GM12878 (cell line): ENCODE results near the gene CCNL2. TPM values are rescaled to one million over a fixed set of nuclear protein-coding genes. Genes with fewer than 3 reads are reported as not detected.
A peak's percentile ranks its signal among the peaks of the same experiment; 100 is the strongest.

Experiments used
- RELA ChIP-seq: fragments of 450-650 bp; IDR thresholded peaks from 2 replicates; pipeline ENCODE4 v1.8.0; 2014; ENCODE audit warnings: borderline replicate concordance; ENCODE audit not compliant: partially characterized antibody
- SREBF2 ChIP-seq: IDR thresholded peaks from 2 replicates; pipeline ENCODE4 v1.6.1; 2012; ENCODE audit warnings: mild to moderate bottlenecking, low read length
- YY1 ChIP-seq: IDR thresholded peaks from 2 replicates; pipeline ENCODE4 v1.6.1; 2011; ENCODE audit warnings: low read depth, mild to moderate bottlenecking, low read length
- ZNF207 ChIP-seq: fragments of 450-650 bp; IDR thresholded peaks from 2 replicates; pipeline ENCODE4 v1.6.1; 2014; ENCODE audit warnings: antibody characterized with exemption, mild to moderate bottlenecking, borderline replicate concordance
- polyA plus RNA-seq, 11 experiments: library from polyadenylated mRNA; depleted of rRNA in 4 of 11; unstranded in 6 of 11; stranded (reverse) in 5 of 11; fragments of >200 nt; fragmentation: Nextera tagmentation in 4 of 11; fragmentation: Illumina TruSeq in 1 of 11; extraction: Ambion mirVana in 4 of 11; extraction: Trizol in 1 of 11; gene quantifications; 1 replicate in 1 of 11; 2 replicates in 10 of 11; pipeline versions ENCODE4 v1.2.1 to v1.2.3, GENCODE V29; 2011 to 2016; ENCODE audit warnings: inconsistent platforms in 2 of 11, missing spikeins in 2 of 11, low read depth in 1 of 11
- total RNA-seq, 4 experiments: library from RNA; depleted of rRNA in 3 of 4; stranded (reverse); fragments of >200 nt in 3 of 4; fragmentation: Illumina TruSeq in 1 of 4; extraction: Trizol in 1 of 4; gene quantifications; 2 replicates each; pipeline versions ENCODE4 v1.2.1 to v1.2.3, GENCODE V29; 2013 to 2021
- TF ChIP-seq, protein P1 (sequence below): fragments of 450-650 bp; IDR thresholded peaks from 2 replicates; pipeline ENCODE4 v1.6.1; 2017; ENCODE audit warnings: mild to moderate bottlenecking, moderate library complexity
- TF ChIP-seq, protein P2 (sequence below): fragments of 450-650 bp; IDR thresholded peaks from 2 replicates; pipeline ENCODE4 v1.6.1; 2016; ENCODE audit warnings: mild to moderate bottlenecking
- TF ChIP-seq, protein P3 (sequence below): fragments of 450-650 bp; IDR thresholded peaks from 2 replicates; pipeline ENCODE4 v1.6.1; 2017; ENCODE audit warnings: mild to moderate bottlenecking, moderate library complexity
- TF ChIP-seq, protein P4 (sequence below): fragments of 450-650 bp; IDR thresholded peaks from 2 replicates; pipeline ENCODE4 v1.6.1; 2016; ENCODE audit warnings: mild to moderate bottlenecking
- TF ChIP-seq, protein P5 (sequence below): IDR thresholded peaks from 2 replicates; pipeline ENCODE4 v1.6.1; 2012; ENCODE audit warnings: low read length, inconsistent platforms

CCNL2 gene
- total and polyA plus RNA-seq, 10 of the 15 experiments (the other 5 are each of a cell fraction or from before 2014, with no cell fraction given) = 2.1 to 143 (median 101) TPM

DNA sequence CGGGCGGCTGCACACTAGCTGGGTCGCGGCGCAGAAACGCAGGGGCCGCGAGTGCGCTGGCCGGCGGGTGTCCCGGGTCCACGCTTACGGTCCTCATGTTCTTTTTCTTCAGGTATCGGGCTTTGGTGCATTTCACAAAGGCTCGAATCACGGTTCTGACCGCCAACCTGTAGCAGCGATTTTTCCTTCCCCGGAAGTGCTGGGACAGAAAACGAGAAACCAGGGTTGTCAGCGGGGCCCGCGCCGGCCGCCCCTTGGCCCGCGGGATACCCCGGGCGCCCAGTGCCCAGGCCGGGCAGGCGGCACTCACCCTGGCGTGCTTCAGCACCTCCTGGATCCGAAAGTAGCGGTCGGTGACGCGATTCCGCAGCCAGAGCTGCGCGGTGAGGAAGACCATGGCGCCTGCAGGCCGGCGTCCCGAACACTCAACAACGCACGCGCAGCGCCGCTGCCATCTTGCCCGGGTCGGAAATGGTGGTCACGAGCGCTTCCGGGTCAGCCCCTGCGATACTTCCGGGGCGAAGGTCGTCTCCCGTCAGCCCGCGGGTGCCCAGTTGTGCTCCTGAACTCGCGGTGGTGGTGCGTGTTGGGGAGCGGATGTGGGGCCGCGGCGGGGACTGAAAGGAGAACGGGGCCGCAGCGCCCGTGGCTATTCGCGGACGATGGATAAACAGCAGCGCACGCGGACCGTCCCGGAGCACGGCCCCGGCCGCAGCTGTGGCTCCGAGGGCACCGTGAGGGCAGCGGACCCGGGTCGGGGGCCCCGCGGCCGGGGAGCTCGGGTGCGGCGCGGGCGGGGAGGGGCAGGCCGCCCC, 7.9 kb upstream of the CCNL2 start, which contains the start of gene MRPL20 (continued):
- TF ChIP-seq, protein P1, sequence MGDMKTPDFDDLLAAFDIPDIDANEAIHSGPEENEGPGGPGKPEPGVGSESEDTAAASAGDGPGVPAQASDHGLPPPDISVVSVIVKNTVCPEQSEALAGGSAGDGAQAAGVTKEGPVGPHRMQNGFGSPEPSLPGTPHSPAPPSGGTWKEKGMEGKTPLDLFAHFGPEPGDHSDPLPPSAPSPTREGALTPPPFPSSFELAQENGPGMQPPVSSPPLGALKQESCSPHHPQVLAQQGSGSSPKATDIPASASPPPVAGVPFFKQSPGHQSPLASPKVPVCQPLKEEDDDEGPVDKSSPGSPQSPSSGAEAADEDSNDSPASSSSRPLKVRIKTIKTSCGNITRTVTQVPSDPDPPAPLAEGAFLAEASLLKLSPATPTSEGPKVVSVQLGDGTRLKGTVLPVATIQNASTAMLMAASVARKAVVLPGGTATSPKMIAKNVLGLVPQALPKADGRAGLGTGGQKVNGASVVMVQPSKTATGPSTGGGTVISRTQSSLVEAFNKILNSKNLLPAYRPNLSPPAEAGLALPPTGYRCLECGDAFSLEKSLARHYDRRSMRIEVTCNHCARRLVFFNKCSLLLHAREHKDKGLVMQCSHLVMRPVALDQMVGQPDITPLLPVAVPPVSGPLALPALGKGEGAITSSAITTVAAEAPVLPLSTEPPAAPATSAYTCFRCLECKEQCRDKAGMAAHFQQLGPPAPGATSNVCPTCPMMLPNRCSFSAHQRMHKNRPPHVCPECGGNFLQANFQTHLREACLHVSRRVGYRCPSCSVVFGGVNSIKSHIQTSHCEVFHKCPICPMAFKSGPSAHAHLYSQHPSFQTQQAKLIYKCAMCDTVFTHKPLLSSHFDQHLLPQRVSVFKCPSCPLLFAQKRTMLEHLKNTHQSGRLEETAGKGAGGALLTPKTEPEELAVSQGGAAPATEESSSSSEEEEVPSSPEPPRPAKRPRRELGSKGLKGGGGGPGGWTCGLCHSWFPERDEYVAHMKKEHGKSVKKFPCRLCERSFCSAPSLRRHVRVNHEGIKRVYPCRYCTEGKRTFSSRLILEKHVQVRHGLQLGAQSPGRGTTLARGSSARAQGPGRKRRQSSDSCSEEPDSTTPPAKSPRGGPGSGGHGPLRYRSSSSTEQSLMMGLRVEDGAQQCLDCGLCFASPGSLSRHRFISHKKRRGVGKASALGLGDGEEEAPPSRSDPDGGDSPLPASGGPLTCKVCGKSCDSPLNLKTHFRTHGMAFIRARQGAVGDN = peak; percentile 99
- TF ChIP-seq RELA = peak; percentile 18
- TF ChIP-seq ZNF207 = 0 out of 2 replicates have a peak, but pooled peaks have one; percentile 54
- TF ChIP-seq, protein P2, sequence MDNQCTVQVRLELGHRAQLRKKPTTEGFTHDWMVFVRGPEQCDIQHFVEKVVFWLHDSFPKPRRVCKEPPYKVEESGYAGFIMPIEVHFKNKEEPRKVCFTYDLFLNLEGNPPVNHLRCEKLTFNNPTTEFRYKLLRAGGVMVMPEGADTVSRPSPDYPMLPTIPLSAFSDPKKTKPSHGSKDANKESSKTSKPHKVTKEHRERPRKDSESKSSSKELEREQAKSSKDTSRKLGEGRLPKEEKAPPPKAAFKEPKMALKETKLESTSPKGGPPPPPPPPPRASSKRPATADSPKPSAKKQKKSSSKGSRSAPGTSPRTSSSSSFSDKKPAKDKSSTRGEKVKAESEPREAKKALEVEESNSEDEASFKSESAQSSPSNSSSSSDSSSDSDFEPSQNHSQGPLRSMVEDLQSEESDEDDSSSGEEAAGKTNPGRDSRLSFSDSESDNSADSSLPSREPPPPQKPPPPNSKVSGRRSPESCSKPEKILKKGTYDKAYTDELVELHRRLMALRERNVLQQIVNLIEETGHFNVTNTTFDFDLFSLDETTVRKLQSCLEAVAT = 0 out of 2 replicates have a peak, but pooled peaks have one; percentile 10
- TF ChIP-seq, protein P3, sequence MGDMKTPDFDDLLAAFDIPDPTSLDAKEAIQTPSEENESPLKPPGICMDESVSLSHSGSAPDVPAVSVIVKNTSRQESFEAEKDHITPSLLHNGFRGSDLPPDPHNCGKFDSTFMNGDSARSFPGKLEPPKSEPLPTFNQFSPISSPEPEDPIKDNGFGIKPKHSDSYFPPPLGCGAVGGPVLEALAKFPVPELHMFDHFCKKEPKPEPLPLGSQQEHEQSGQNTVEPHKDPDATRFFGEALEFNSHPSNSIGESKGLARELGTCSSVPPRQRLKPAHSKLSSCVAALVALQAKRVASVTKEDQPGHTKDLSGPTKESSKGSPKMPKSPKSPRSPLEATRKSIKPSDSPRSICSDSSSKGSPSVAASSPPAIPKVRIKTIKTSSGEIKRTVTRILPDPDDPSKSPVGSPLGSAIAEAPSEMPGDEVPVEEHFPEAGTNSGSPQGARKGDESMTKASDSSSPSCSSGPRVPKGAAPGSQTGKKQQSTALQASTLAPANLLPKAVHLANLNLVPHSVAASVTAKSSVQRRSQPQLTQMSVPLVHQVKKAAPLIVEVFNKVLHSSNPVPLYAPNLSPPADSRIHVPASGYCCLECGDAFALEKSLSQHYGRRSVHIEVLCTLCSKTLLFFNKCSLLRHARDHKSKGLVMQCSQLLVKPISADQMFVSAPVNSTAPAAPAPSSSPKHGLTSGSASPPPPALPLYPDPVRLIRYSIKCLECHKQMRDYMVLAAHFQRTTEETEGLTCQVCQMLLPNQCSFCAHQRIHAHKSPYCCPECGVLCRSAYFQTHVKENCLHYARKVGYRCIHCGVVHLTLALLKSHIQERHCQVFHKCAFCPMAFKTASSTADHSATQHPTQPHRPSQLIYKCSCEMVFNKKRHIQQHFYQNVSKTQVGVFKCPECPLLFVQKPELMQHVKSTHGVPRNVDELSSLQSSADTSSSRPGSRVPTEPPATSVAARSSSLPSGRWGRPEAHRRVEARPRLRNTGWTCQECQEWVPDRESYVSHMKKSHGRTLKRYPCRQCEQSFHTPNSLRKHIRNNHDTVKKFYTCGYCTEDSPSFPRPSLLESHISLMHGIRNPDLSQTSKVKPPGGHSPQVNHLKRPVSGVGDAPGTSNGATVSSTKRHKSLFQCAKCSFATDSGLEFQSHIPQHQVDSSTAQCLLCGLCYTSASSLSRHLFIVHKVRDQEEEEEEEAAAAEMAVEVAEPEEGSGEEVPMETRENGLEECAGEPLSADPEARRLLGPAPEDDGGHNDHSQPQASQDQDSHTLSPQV = no peak
- peak; percentile 75 for TF ChIP-seq SREBF2
- TF ChIP-seq YY1 = peak; percentile 99
- TF ChIP-seq, protein P4, sequence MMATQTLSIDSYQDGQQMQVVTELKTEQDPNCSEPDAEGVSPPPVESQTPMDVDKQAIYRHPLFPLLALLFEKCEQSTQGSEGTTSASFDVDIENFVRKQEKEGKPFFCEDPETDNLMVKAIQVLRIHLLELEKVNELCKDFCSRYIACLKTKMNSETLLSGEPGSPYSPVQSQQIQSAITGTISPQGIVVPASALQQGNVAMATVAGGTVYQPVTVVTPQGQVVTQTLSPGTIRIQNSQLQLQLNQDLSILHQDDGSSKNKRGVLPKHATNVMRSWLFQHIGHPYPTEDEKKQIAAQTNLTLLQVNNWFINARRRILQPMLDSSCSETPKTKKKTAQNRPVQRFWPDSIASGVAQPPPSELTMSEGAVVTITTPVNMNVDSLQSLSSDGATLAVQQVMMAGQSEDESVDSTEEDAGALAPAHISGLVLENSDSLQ = peak; percentile 75
- TF ChIP-seq, protein P5, sequence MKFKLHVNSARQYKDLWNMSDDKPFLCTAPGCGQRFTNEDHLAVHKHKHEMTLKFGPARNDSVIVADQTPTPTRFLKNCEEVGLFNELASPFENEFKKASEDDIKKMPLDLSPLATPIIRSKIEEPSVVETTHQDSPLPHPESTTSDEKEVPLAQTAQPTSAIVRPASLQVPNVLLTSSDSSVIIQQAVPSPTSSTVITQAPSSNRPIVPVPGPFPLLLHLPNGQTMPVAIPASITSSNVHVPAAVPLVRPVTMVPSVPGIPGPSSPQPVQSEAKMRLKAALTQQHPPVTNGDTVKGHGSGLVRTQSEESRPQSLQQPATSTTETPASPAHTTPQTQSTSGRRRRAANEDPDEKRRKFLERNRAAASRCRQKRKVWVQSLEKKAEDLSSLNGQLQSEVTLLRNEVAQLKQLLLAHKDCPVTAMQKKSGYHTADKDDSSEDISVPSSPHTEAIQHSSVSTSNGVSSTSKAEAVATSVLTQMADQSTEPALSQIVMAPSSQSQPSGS = no peak
